ENCODE results near the gene CNBP.
"Not testable (repeated sequence)": the region's sequence is repeated elsewhere in the genome, so short reads cannot be mapped to it uniquely, and the experiment has no call there.

The CNBP gene

GRCh38 chr3:129184784-129185542 lies 1.3 kb upstream of the CNBP start:
- not testable (repeated sequence) for DNase-seq

GRCh38 chr3:129184396-129184657 lies 631 bp upstream of the CNBP start:
- DNase-seq: peak; percentile 22

- DNase-seq: peak; percentile 52
Measured at GRCh38 chr3:129182390-129183185, 1.1 kb downstream of the CNBP start.

GRCh38 chr3:129181819-129182218 lies 1.9 kb downstream of the CNBP start:
- no peak for DNase-seq

- no peak for DNase-seq
Measured at GRCh38 chr3:129180461-129180860, 3.2 kb downstream of the CNBP start.

GRCh38 chr3:129176051-129176450 lies 7.6 kb downstream of the CNBP start:
- no peak for DNase-seq

- no peak for DNase-seq
Measured at GRCh38 chr3:129173725-129174124, 10.0 kb downstream of the CNBP start.

GRCh38 chr3:129173206-129173605 lies 10.5 kb downstream of the CNBP start:
- no peak for DNase-seq

GRCh38 chr3:129166579-129167332 lies 16.9 kb downstream of the CNBP start:
- no peak for DNase-seq

GRCh38 chr3:129165594-129165993 lies 18.1 kb downstream of the CNBP start:
- not testable (repeated sequence) for DNase-seq

- DNase-seq: no peak
Measured at GRCh38 chr3:129164500-129164899, 19.2 kb downstream of the CNBP start.

GRCh38 chr3:129162729-129163579 lies 20.7 kb downstream of the CNBP start:
- no peak for DNase-seq

- DNase-seq: no peak
Measured at GRCh38 chr3:129161860-129162271, 21.8 kb downstream of the CNBP start.

- peak; percentile 97 for DNase-seq
Measured at GRCh38 chr3:129160891-129161859, 22.5 kb downstream of the CNBP start, which contains the start of gene ISY1. ISY1 (minus strand) TSS chr3:129161063; CDS start chr3:129160975, 88 bp downstream.

GRCh38 chr3:129144786-129145185 lies 38.9 kb downstream of the CNBP start:
- DNase-seq: no peak

- DNase-seq: not testable (repeated sequence)
Measured at GRCh38 chr3:129141011-129141410, 42.7 kb downstream of the CNBP start.

- DNase-seq: no peak
Measured at GRCh38 chr3:129139911-129140310, 43.8 kb downstream of the CNBP start.

- not testable (repeated sequence) for DNase-seq
Measured at GRCh38 chr3:129136275-129136674, 47.4 kb downstream of the CNBP start.

GRCh38 chr3:129132097-129132866 lies 51.4 kb downstream of the CNBP start:
- DNase-seq: no peak

GRCh38 chr3:129131465-129132088 lies 52.1 kb downstream of the CNBP start:
- DNase-seq: no peak
